ENCODE results near the gene HPSE2.
"Not testable (repeated sequence)": the region's sequence is repeated elsewhere in the genome, so short reads cannot be mapped to it uniquely, and the experiment has no call there.

HPSE2 gene

GRCh38 chr10:98910048-98910447 lies 325.6 kb downstream of the HPSE2 start:
- H3K4me3 ChIP-seq (ENCODE audit: low read length), result no peak overlapping the region
- no peak for DNase-seq (ENCODE audit: low read depth)
- TF ChIP-seq CTCF (conservative IDR thresholded peaks at IDR 0.05; ENCODE audit: low read length), result no peak

- TF ChIP-seq CTCF (conservative IDR thresholded peaks at IDR 0.05; ENCODE audit: low read length), result no peak
- no peak for DNase-seq (ENCODE audit: low read depth)
Observed at GRCh38 chr10:98908868-98909267, 326.8 kb downstream of the HPSE2 start.

GRCh38 chr10:98908247-98908646 lies 327.4 kb downstream of the HPSE2 start:
- DNase-seq (ENCODE audit: low read depth); H3K4me3 ChIP-seq (ENCODE audit: low read length): not testable (repeated sequence)

More at GRCh38 chr10:98908868-98909267, 326.8 kb downstream of the HPSE2 start:
- no peak overlapping the region for H3K4me3 ChIP-seq (ENCODE audit: low read length)

GRCh38 chr10:98901441-98902110 lies 334.1 kb downstream of the HPSE2 start:
- no peak overlapping the region for H3K4me3 ChIP-seq (ENCODE audit: low read length)
- DNase-seq (ENCODE audit: low read depth), result no peak
- no peak for TF ChIP-seq CTCF (conservative IDR thresholded peaks at IDR 0.05; ENCODE audit: low read length)

- no peak overlapping the region for H3K4me3 ChIP-seq (ENCODE audit: low read length)
- no peak for DNase-seq (ENCODE audit: low read depth)
- TF ChIP-seq CTCF (conservative IDR thresholded peaks at IDR 0.05; ENCODE audit: low read length), result no peak
Observed at GRCh38 chr10:98899018-98899417, 336.6 kb downstream of the HPSE2 start.

GRCh38 chr10:98892523-98892922 lies 343.1 kb downstream of the HPSE2 start:
- H3K4me3 ChIP-seq (ENCODE audit: low read length), result no peak overlapping the region
- no peak for TF ChIP-seq CTCF (conservative IDR thresholded peaks at IDR 0.05; ENCODE audit: low read length)
- DNase-seq (ENCODE audit: low read depth), result no peak

GRCh38 chr10:98886686-98887085 lies 349.0 kb downstream of the HPSE2 start:
- DNase-seq (ENCODE audit: low read depth), result no peak
- TF ChIP-seq CTCF (conservative IDR thresholded peaks at IDR 0.05; ENCODE audit: low read length), result no peak
- no peak overlapping the region for H3K4me3 ChIP-seq (ENCODE audit: low read length)
